ENCODE measurements around the gene IPO7.
A peak's percentile ranks its signal among the peaks of the same experiment; 100 is the strongest.

IPO7 gene

DNA sequence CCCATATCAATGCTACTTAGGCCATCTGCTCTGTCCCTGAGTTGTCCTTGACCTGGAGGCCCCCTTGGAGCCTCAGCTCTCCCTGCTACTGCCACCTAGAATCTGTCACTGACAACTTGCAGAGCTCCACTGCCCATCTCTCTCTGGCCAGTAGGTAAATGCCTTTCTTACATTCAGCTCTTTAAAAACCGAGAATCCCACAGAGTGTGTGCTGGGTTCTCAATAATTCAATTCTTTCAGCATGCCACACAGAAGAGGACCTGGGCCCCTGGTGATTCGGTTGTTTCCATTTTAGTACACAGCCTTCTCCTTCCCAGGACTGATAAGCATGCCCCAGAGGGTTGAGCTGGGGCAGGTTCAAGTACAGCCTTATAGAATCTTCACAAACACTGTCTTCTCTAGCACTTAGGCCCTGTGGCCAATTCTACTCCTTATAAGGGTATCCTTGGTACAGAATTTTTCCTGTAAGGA lies 22.0 kb upstream of the IPO7 start:
- no peak overlapping the region for H3K4me3 ChIP-seq (ENCODE audit: low read depth, low read length)
- TF ChIP-seq CTCF (IDR thresholded peaks at IDR 0.05; ENCODE audit: low read depth, low read length, missing control alignments) = no peak
- no peak for DNase-seq (ENCODE audit: low read depth)

- DNase-seq (ENCODE audit: low read depth) = peak; percentile 60
- no peak for TF ChIP-seq CTCF (IDR thresholded peaks at IDR 0.05; ENCODE audit: low read depth, low read length, missing control alignments)
- peak overlapping the region; percentile 72 for H3K4me3 ChIP-seq (ENCODE audit: low read depth, low read length)
These were observed 20.2 kb upstream of the IPO7 start for GRCh38 chr11:9363954-9364912.

GRCh38 chr11:9367551-9367950 lies 16.9 kb upstream of the IPO7 start:
- TF ChIP-seq CTCF (IDR thresholded peaks at IDR 0.05; ENCODE audit: low read depth, low read length, missing control alignments) = no peak
- no peak overlapping the region for H3K4me3 ChIP-seq (ENCODE audit: low read depth, low read length)
- no peak for DNase-seq (ENCODE audit: low read depth)

DNA sequence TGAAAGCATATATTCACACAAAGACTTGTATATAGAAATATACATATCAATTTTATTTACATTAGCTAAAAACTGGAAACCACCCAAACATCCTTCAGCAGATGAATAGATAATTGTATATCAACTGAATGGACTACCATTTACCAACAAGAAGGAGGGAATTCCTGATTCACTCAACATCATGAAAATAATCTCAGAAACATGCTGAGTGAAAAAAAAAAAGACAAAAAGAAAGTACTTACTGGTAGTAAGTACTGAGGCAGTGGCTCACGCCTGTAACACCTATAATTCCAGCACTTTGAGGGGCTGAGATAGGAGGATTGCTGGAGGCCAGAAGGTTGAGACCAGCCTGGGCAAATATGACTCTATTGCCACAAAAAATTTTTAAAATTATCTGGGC lies 7.4 kb upstream of the IPO7 start:
- DNase-seq (ENCODE audit: low read depth) = no peak
- TF ChIP-seq CTCF (IDR thresholded peaks at IDR 0.05; ENCODE audit: low read depth, low read length, missing control alignments) = no peak
- no peak overlapping the region for H3K4me3 ChIP-seq (ENCODE audit: low read depth, low read length)

GRCh38 chr11:9379041-9379440 lies 5.4 kb upstream of the IPO7 start:
- no peak overlapping the region for H3K4me3 ChIP-seq (ENCODE audit: low read depth, low read length)
- no peak for TF ChIP-seq CTCF (IDR thresholded peaks at IDR 0.05; ENCODE audit: low read depth, low read length, missing control alignments)
- no peak for DNase-seq (ENCODE audit: low read depth)

DNA sequence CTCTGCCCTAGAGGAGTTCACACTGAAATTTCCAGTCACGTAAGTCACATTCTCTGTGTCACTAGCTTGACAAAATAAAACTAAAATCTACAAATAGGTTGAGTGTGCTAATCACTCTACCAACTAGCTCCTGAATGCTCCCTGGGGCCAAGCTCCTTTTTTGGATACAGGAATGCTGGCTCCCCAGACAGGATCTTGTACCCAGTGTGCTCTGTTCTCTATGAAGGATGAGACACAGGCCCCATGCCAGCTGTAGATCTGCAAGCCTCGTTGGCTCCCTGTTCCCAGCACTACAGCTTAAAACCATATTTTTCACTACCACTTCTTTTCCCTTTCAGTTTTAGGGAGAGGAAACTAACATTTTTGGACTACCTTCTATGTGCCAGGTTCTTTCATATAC lies 3.7 kb upstream of the IPO7 start:
- no peak for TF ChIP-seq CTCF (IDR thresholded peaks at IDR 0.05; ENCODE audit: low read depth, low read length, missing control alignments)
- DNase-seq (ENCODE audit: low read depth) = no peak
- no peak overlapping the region for H3K4me3 ChIP-seq (ENCODE audit: low read depth, low read length)

All from GM12864 (cell line).